ENCODE results near the gene RCVRN. TPM values are rescaled to one million over a fixed set of nuclear protein-coding genes. Genes with fewer than 3 reads are reported as not detected.

Gene RCVRN
- polyA plus RNA-seq (ENCODE audit: insufficient read length): not detected
- long read RNA-seq, donor 1: 0 reads
- long read RNA-seq, donor 2: 0 reads
- long read RNA-seq, donor 3: 0 reads
- long read RNA-seq, donor 4: 0 reads
- long read RNA-seq, donor 5: 0 reads
- long read RNA-seq, donor 6: 0 reads
- long read RNA-seq, donor 7: 0 reads
- long read RNA-seq, donor 8: 0 reads

DNA sequence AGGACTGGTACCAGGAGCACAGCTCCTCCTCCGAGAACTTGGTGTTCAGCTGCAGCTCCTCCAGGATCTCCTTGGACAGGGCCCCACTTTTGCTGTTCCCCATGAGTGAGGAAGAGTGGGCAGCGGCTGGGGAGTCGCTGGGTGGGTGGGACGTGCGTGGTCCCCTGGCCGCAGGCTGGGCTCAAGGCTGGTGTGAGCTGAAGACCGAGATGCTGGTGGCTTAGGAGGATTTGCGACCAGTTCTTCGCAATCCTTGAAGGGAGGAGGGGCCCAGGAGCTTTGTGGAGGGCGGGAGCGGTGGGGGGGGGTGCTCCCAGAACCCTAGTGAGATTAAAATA, at the start of gene RCVRN:
RCVRN (minus strand) TSS at position 194 of the 338 bp plus-strand sequence; CDS start at position 103, 91 bp downstream.
- no peak for DNase-seq

DNA sequence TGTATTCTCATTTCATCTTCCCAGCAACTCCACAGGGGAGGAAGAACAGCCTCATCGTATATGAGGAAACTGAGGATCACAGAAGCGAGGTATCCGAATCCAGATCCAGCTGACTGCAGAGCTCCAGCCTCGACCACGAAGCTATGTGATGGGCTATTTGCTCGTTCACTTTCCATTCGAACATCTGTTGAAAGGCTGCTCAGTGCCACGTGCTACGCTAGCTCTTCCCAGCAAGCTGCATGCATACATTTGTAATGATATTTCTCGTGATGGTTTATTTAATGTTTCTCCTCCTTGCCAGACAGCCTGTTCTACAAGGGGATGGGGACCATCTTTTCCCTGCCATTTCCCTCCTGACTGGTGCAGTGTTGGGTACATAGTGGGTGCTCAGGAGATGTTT, 48.4 kb upstream of the RCVRN start:
- no peak for DNase-seq

DNA sequence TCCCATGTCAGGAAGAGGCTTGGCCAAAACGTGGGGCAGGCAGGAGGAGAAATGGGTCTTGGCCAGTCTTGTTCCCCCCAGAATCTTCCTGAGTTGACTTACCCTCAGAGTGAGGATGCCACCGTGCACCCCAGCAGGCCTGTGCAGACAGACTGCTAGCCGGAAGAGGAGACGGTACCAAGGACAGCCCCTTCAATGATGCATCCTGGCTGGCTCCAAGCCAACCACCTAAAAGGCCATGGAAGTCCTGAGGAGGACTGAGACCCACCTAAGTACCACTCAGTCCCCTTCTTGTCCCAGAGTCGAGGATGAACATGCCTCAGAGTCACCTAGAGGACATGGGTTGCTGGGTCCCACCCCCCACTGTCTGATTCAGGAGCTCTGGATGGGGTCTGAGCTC, 46.7 kb upstream of the RCVRN start:
- no peak for DNase-seq

DNA sequence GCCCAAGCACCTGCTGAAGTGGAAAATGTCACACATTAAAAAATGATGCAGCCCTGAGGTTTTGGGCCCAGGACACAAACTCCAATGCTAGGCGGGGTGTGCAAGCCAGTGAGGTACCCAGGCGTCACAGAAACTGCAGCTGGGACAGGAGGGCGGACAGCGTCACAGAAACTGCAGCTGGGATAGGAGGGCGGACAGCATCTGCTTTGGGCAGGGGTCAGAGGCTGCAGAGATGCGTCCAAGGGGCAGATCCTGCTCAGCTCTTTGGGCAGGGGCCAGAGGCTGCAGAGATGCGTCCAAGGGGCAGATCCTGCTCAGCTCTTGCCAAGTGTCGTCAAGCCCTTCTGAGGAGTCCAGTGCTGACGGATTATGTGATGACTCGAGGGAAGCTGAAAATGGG, 43.9 kb upstream of the RCVRN start:
- no peak for DNase-seq

DNA sequence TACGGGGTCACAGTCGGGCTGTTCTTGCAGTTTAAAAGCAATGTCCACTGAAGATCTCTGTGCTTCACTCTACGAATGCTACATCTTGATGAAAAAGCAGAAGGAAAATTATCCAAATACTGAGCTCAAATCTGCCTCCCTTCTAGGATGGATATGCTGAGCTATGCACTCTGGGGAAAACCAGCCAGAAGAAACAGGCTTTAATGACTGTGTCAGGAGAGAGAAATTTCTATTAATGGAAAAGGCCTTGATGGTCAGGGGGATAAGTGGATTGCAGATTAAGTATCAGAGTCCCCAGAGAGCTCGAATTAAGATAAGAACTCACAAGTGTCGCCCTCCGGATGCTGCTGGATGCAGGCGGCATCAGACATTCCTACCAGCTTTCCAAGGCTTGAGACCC, 39.6 kb upstream of the RCVRN start:
- no peak for DNase-seq

DNA sequence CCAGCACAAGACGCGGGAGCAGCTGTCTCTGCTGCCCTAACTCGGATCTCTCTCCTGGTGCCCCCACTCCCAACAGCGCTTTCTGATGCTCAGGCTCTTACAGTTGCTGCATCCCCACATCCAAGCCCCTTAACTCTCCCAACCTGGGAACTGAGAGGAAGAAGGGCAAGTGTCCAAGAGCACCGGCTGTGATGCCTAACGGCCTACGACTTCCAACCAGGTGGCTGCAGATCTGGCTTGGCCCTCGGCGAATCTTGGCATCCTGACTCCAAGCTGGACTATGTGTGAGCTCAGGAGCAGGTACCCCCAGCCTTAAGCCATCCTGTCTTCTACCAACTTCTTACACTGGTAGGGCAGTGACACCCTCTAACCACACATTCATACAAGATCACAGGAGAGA, 38.3 kb upstream of the RCVRN start:
- no peak for DNase-seq

DNA sequence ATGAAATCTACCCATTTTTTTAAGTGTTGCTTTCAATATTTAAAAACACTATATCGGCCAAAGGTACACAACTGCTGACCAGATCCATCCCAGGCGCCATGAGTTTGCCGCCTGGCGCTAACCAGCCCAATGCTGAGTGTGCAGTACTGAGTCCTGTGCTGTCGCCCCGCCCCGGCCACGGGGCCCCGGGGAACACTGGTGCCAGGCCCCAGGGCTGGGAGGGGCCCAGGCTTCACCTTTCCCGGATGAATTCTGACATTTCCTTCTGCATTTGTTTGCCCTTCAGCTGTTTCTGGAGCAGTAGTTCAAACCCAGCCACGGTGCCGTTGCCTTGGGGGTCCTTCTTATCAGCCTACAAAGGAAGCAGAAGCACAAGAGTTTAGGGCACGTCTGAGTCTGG, 37.8 kb upstream of the RCVRN start:
- no peak for DNase-seq

DNA sequence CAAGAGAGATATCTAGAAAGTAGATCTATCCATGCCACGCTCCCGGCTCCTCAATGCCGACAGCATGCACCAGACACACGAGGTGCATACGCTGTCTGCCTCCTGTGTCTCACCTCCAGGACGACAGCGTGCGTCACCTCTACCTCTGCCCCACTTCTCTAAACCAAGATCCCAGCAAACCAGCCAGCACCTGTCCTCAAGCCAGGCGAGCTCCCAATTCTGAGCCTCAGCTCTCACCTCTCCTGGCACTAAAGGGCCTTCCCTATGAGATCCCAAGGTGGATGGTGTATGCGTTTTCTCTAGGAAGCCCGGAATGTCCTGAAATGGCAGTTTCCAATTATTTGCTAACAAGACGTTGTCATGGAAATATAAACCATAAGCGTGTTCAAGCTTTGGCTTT, 36.2 kb upstream of the RCVRN start:
- DNase-seq: no peak

DNA sequence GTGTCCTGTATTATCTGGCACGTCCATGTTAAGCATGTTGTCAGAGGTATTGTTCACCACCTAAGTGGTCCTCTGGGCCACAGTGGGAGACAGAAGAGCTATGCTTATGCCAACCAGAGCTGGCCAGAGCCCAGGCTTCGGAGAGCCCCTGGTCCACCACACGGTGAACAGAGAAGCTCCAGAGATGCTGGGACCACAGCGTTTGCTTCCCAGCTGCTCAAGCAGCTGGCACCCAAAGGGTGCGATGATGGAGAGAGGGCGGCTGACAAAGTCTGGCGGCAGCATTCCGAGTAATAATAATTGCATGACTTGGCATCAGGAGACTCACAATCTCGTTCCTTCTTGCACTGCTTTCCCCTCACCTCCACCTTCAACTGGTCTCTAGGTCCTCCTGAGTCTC, 35.8 kb upstream of the RCVRN start:
- no peak for DNase-seq

DNA sequence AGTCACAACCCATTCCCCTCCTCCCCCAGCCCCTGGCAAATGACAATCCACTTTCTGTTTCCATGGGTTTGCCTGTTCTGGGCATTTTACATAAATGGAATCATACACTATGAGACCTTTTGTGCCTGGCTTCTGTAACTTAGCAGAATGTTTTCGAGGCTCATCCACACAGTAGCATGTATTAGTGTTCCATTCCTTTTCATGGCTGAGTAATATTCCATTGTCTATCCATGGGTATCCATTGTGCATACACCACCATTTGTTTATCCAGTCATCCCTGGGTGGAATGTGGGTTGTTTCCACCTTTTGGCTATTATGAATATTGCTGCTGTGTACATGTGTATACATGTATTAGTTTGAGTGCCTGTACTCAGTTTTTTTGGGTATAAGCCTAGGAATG, 33.7 kb upstream of the RCVRN start:
- DNase-seq: no peak

DNA sequence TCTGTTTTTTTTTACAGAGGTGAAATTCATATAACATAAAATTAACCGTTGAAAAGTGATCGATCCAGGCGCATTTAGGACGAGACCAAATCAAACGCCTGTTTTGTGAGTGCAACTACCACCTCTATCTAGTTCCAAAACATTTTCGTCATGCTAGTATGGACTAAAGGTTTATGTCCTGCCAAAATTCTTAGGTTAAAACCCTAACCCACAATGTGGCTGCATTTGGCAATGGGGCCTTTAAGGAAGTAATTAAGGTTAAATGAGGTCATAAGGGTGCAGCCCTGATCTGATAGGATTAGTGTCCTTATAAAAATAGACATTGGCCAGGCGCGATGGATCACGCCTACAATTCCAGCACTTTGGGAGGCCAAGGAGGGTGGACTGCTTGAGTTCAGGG, 32.8 kb upstream of the RCVRN start:
- no peak for DNase-seq

DNA sequence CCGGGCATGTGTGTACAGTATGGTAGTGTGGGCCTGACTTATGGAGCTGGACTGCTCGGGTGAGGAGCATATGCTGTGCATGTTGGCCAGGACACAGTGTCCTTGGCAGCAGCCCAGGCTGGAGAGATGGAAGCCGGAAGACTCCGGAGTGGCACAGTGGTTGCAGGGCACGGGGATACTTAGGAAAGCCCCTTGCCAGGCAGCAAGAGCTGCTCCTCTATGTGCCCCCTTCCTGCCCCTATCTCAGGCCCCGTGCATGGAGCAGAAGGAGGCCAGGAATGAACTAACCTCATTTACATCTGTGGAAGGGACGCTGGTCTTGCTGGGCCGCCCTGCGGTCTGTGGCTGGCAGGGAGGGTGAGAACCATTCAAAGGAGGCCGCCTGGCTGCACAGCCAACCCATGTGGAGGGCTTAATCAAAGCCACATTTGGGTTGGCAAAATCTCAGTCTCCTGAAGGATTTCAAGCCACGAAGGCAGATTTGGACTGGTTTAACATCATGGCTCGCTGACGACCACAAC, 32.2 kb upstream of the RCVRN start:
- DNase-seq: no peak

DNA sequence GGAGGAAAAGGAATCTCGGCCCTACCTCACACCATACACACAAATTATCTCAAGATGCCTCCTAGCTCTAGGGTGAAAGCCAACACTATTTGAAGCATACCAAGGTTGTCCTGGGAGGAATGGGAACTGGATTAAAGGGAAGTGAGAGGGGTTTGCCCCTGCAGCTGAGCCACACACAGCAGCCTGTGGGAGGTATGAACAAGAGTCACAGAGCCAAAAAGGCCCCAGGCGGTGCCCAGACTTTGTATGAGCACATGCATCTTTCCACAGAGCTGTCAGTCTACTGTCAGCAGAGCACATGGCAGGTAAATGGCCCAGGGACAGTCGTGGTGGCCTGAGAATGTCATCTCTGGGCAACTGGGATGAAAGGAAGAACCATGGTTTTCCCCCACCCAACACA, 31.0 kb upstream of the RCVRN start:
- no peak for DNase-seq

DNA sequence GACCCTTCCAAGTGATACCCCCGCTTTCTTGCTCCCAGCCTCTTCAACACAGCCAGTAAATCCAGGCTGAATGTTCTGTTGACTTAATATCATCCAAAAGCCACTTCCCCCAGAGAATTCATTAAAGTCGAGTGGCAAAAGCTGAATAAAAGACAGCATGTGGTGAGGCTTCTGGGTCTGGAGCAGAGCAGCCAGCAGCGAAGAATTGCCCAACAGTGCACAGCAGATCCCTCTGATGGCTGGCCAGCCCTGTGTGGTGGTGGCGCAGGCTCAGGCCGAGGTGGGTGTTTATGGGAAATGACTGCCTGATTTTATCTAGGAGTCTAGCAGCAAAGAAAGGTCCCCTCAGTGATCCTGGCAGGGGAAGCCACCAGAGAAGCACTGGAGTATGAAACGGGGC, 30.3 kb upstream of the RCVRN start:
- DNase-seq: no peak

DNA sequence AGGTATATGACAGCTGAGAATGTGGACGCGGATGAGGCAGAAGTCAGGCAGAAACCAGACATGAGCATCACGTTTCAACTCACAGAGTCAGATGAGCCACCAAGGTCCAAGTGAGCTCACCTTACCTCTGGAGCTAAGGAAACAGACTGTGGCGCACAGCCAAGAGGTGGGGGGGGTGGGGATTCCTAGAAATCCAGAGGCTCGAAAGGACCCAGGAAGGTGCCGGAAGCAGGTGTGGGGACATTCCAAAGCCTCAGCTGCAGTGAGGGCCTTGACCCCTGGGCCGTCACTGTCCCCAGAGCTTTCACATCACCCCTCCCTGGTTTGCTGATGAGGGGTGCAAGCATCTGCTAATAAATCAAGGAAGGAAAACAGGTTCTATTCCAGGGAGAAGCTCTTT, 29.3 kb upstream of the RCVRN start:
- no peak for DNase-seq

DNA sequence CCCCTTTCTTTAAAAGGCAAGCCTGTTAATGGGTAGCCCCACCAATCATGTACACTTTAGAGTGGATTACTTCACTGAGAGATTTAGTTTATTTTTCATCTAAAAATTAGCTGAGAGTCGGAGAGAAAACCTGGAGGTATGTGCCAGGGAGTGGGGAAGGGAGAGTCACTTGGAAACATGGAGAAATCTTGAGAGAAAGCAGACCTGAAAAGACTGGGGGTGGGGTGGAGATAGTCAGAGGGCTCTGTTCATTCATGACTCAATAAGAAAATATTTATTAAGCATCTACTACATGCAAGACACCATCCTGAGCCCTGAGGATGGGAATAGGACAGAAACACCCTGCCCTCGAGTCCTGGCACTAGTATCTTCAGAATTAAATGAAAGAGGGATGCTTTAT, 27.4 kb upstream of the RCVRN start:
- no peak for DNase-seq

DNA sequence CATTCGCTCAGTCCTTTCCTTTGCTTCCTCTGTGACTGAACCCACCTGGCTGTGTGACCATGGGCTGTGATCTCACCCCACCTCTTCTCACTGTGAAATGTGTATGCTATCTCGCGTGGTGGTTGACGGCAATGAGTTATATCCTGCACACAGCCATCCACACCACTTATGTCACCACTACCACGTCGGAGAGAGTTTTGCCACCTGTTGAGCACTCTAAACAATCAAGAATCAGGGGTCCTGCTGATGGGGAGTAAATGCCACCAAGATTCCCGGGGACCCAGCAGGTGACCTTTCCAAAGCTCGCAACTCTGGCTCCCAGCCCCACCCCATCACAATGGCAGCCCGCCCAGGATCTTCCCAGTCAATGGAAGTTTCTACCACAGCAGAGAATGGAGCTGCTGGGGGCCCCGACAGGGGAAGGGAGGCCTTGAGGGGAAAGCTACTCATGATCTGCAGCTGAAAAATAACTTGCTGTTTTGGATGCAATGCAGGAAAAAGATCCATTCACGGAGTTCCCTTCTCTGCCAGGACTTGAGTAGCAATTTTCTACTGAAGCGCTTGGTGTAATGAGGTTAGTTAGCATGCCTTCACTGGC, 26.2 kb upstream of the RCVRN start:
- no peak for DNase-seq

DNA sequence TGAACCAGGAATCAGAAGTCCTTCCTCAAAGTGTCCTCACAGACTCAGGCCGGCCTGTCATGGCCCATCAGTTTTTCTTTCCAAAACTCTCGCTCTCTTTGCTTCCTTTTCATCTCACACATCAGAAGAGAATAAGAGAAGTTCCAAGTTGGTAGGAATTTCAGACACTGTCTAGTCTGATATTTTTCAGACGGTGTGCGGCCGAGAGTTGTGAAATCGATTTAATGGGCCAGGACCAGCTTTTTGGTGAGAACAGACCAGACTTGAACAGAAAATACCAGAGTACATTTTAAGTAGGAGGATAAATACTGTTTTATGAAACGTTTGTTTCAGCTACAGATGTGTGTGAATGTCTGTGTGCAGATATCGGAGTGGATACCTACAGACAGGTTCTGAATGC, 24.8 kb upstream of the RCVRN start:
- no peak for DNase-seq

DNA sequence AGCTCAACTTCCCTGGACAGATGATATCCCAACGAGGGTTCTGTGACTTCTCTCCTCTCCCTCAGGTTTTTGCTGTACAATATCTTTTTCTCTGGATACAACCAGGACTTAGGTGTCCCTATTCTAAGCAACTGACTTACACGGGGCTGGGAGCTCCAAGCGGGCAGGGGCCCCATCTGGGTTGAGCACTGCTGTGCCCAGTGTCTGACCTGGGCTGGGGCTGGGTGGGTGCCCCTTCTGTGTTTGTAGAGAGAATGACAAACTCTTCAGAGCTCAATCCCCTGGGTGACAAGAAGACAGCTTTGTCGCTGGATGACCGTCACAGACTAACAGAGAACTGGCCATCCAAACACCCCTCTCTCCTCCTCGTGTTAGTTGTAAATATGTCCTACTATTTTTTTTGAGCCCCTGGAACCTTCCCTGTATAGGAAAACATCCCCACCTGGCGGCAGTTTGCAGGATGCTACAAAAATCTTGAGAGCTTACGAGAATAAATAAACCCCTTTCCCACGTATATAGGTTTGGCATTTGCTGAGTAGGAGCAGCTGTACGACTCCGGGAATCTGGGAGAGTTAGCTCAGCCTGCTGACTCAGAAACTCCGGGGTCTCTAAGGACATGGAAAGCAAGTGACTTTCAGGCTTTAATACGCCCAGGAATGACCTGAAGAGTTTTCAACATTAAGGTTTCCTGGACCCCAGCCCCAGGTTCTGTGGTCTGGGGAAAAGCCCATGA, 23.7 kb upstream of the RCVRN start:
- peak; percentile 82 for DNase-seq

DNA sequence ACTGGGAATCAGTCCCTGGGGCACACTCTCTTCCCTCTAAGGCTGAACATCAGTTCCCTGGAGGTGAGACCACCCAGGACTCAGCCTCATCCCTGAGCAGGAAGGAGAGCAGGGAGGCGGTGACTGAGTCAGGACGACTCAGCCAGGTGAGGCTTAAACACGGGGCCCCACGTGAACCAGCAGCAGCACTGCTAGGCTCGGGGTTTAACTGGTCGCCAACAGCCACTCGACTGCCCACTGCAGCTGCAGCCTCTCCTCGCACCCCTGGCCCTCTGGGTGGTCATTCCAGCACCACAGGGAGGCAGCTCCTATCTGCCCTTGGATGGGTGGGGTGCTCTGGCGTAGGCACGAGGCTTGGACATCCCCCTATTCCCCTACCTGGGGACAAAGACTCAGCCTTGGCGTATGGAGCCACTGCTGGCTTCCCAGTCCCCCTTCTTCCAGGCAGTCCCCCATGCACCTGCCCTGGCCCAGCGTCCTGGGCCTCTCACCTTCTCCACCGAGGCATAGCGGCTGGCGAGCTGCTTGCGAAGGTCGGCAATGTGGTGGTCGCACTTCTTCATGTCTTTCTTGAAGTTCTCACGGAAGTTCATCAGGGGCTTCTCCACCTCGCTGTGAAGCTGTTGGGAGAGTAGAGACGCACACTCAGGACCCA, 21.2 kb upstream of the RCVRN start:
- no peak for DNase-seq

DNA sequence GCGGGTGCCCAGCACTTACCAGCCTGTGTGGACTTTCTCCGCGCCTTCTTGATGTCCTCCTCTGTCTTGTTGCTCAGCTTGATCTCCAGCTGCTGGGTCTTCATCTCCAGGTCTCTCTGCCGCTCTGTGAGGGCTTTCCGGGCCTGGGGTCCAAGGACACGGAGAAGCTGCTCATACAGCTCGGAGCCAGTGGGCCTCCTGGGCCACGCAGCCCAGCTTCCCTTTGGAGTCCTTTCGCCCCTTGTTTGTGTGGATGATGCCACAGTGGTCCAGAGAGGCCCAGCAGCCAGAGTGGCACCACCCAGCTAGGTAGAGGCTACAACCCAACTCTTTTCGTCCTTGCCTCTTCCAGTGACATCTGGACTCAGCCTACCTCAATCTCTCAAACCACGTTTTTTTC, 20.4 kb upstream of the RCVRN start:
- no peak for DNase-seq

DNA sequence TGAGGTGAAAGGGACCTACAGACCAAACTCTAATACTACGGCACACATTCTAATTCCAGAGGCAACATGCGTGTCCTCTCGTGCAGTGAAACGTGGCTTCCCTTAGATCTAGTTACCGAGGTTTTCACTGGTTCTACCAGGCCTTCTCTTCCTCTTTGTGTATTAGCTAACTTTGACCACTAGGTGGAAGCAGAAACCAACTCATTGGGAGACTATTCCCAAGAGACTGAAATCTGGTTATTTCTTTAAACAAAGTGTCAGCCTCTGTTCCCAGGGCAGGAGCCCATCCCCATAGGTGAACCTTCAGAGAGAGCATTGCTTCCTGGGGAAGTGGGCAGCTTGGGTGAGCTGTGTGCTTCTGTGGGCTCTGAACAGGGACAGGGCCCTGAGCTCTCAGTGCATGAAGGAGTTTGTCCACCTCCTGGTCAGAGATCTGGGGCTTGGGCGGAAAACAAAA, 19.7 kb upstream of the RCVRN start:
- peak; percentile 92 for DNase-seq

Data from left kidney (tissue), 8 donors.